GM12878 (cell line): Measurements from ENCODE around the gene BLOC1S5. TPM values are rescaled to one million over a fixed set of nuclear protein-coding genes. Genes with fewer than 3 reads are reported as not detected.
A peak's percentile ranks its signal among the peaks of the same experiment; 100 is the strongest.

Source experiments
- CBX3 ChIP-seq: fragments of 200-600 bp; sonication (generic); IDR thresholded peaks from 2 replicates; pipeline ENCODE4 v1.6.1; 2016; ENCODE audit warnings: low read depth, borderline replicate concordance
- CREM ChIP-seq: IDR thresholded peaks from 2 replicates; pipeline ENCODE4 v1.6.1; 2014; ENCODE audit warnings: antibody characterized with exemption, low read depth
- ETV6 ChIP-seq, 2 experiments: fragments of 450-650 bp in 1 of 2; IDR thresholded peaks in 1 of 2; conservative IDR thresholded peaks in 1 of 2; 2 replicates each; pipeline ENCODE4 v1.6.1; 2014; ENCODE audit warnings: antibody characterized with exemption in 1 of 2, borderline replicate concordance in 1 of 2, low read depth in 1 of 2, mild to moderate bottlenecking in 1 of 2, moderate library complexity in 1 of 2
- FOS ChIP-seq: IDR thresholded peaks from 3 replicates; pipeline ENCODE4 v1.6.1; 2011; ENCODE audit warnings: borderline replicate concordance; ENCODE audit not compliant: insufficient read length; ENCODE audit errors: extremely low read depth
- HCFC1 ChIP-seq: fragments of 150-350 bp; IDR thresholded peaks from 2 replicates; pipeline ENCODE4 v1.6.1; 2014; ENCODE audit warnings: low read length
- IKZF1 ChIP-seq: fragments of 450-650 bp; conservative IDR thresholded peaks from 2 replicates; pipeline ENCODE4 v1.6.1; 2017; ENCODE audit warnings: antibody characterized with exemption, mild to moderate bottlenecking
- LARP7 ChIP-seq: fragments of 450-650 bp; IDR thresholded peaks from 2 replicates; pipeline ENCODE4 v1.6.1; 2017; ENCODE audit warnings: mild to moderate bottlenecking
- MYC ChIP-seq: IDR thresholded peaks from 2 replicates; pipeline ENCODE4 v1.6.1; 2011; ENCODE audit warnings: mild to moderate bottlenecking, low read length, moderate library complexity, inconsistent platforms; ENCODE audit not compliant: insufficient read depth, insufficient replicate concordance, insufficient read length, severe bottlenecking
- NFIC ChIP-seq: IDR thresholded peaks from 2 replicates; pipeline ENCODE4 v1.6.1; 2012; ENCODE audit warnings: low read depth, mild to moderate bottlenecking, inconsistent platforms, low read length, moderate library complexity
- POLR2A ChIP-seq: IDR thresholded peaks from 2 replicates; pipeline ENCODE4 v1.6.1; 2011; ENCODE audit warnings: low read depth, mild to moderate bottlenecking, low read length
- RFX5 ChIP-seq: IDR thresholded peaks from 2 replicates; pipeline ENCODE4 v1.6.1; 2011; ENCODE audit warnings: low read depth, low read length, improper control_type of control experiment
- SP1 ChIP-seq: IDR thresholded peaks from one replicate; pipeline ENCODE4 v1.6.1; 2011; ENCODE audit warnings: low read depth, low read length
- SPI1 ChIP-seq: IDR thresholded peaks from 2 replicates; pipeline ENCODE4 v1.6.1; 2011; ENCODE audit warnings: low read depth, mild to moderate bottlenecking, low read length, moderate library complexity, borderline replicate concordance; ENCODE audit not compliant: insufficient read depth
- TAF1 ChIP-seq: IDR thresholded peaks from 2 replicates; pipeline ENCODE4 v1.6.1; 2011; ENCODE audit warnings: mild to moderate bottlenecking, low read depth, low read length, borderline replicate concordance
- polyA plus RNA-seq, 11 experiments: library from polyadenylated mRNA; depleted of rRNA in 4 of 11; unstranded in 6 of 11; stranded (reverse) in 5 of 11; fragments of >200 nt; fragmentation: Nextera tagmentation in 4 of 11; fragmentation: Illumina TruSeq in 1 of 11; extraction: Ambion mirVana in 4 of 11; extraction: Trizol in 1 of 11; gene quantifications; 1 replicate in 1 of 11; 2 replicates in 10 of 11; pipeline versions ENCODE4 v1.2.1 to v1.2.3, GENCODE V29; 2011 to 2016; ENCODE audit warnings: inconsistent platforms in 2 of 11, missing spikeins in 2 of 11, low read depth in 1 of 11
- total RNA-seq, 4 experiments: library from RNA; depleted of rRNA in 3 of 4; stranded (reverse); fragments of >200 nt in 3 of 4; fragmentation: Illumina TruSeq in 1 of 4; extraction: Trizol in 1 of 4; gene quantifications; 2 replicates each; pipeline versions ENCODE4 v1.2.1 to v1.2.3, GENCODE V29; 2013 to 2021
- TF ChIP-seq, protein P1 (sequence below): fragments of 450-650 bp; IDR thresholded peaks from 2 replicates; pipeline ENCODE4 v1.6.1; 2016; ENCODE audit warnings: mild to moderate bottlenecking
- TF ChIP-seq, protein P2 (sequence below): fragments of 450-650 bp; conservative IDR thresholded peaks from 2 replicates; pipeline ENCODE4 v1.6.1; 2017; ENCODE audit warnings: mild to moderate bottlenecking, moderate library complexity
- TF ChIP-seq, protein P3 (sequence below): fragments of 450-650 bp; IDR thresholded peaks from 2 replicates; pipeline ENCODE4 v1.6.1; 2014; ENCODE audit warnings: mild to moderate bottlenecking
- TF ChIP-seq, protein P4 (sequence below): fragments of 450-650 bp; IDR thresholded peaks from 2 replicates; pipeline ENCODE4 v1.6.1; 2016; ENCODE audit warnings: mild to moderate bottlenecking
- TF ChIP-seq, protein P5 (sequence below): fragments of 450-650 bp; IDR thresholded peaks from 2 replicates; pipeline ENCODE4 v1.6.1; 2017; ENCODE audit warnings: mild to moderate bottlenecking, moderate library complexity

The BLOC1S5 gene
- total and polyA plus RNA-seq, 10 of the 15 experiments (the other 5 are each of a cell fraction or from before 2014, with no cell fraction given), result 4.3 to 22.2 (median 16.1) TPM

DNA sequence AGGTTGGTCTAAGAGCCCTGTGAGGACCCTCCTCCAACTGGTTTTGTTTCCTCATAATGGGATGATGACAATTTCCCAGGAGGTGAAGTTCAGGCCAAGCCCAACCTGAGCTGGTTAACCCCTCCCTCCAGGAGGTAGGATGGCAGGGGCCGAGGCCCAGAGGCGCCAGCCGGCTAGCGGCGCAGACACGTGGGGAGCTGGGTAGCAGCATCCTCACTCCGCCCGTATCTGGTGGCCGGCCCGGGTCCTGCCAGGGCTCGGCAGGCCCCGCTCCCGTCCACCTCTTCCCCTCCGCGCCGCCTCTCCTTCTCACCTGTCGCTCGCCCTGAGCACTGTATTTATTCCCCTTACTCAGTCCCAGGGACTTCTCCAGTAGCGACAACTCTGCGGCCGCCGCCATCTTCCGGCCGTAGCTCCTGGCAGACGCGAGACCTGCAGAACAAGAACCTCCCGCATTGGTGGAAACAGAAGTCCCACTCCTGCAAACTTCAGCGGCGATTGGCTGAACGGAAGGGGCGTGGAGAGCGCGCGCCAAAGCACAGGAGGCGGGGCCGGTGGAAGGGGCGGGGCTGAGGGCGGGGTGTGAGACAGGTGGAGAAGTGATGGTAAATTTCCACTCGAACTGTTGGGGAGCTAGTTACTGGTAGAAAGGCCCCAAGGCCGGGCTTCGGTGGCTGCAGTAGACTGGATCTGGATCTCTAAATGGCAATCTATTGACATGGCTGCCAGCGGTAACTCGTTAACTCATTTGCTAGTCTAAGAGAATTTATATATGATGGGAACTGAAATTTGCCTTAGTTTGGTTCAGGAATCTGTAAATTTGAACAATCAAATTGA lies 38.2 kb upstream of the BLOC1S5 start, which contains the start of gene EEF1E1 (continued):
- TF ChIP-seq, protein P1, sequence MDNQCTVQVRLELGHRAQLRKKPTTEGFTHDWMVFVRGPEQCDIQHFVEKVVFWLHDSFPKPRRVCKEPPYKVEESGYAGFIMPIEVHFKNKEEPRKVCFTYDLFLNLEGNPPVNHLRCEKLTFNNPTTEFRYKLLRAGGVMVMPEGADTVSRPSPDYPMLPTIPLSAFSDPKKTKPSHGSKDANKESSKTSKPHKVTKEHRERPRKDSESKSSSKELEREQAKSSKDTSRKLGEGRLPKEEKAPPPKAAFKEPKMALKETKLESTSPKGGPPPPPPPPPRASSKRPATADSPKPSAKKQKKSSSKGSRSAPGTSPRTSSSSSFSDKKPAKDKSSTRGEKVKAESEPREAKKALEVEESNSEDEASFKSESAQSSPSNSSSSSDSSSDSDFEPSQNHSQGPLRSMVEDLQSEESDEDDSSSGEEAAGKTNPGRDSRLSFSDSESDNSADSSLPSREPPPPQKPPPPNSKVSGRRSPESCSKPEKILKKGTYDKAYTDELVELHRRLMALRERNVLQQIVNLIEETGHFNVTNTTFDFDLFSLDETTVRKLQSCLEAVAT, result peak; percentile 44; the same call in 1 of the 2 replicates
- TF ChIP-seq CREM (peak; percentile 67; the same call in 1 of the 2 replicates), LARP7 (peak; percentile 21; the same call in 1 of the 2 replicates), CBX3 (no peak), TAF1 (peak; percentile 83), POLR2A (peak; percentile 86), RFX5 (peak; percentile 50; the same call in 1 of the 2 replicates), MYC (peak; percentile 97), SPI1 (no peak), ETV6 (conservative IDR thresholded peaks at IDR 0.05 in 1 of 2, IDR thresholded peaks at IDR 0.05 in 1 of 2; ENCODE audit: borderline replicate concordance in 1 of 2, low read depth in 1 of 2) (0 out of 4 replicates have a peak, but pooled peaks of 1 of the 2 experiments have one; percentile 15), FOS (peak; percentile 31), HCFC1 (peak; percentile 63), NFIC (0 out of 2 replicates have a peak, but pooled peaks have one; percentile 6), SP1 (peak; percentile 89), IKZF1 (peak; percentile 47; the same call in 1 of the 2 replicates)
- TF ChIP-seq, protein P2, sequence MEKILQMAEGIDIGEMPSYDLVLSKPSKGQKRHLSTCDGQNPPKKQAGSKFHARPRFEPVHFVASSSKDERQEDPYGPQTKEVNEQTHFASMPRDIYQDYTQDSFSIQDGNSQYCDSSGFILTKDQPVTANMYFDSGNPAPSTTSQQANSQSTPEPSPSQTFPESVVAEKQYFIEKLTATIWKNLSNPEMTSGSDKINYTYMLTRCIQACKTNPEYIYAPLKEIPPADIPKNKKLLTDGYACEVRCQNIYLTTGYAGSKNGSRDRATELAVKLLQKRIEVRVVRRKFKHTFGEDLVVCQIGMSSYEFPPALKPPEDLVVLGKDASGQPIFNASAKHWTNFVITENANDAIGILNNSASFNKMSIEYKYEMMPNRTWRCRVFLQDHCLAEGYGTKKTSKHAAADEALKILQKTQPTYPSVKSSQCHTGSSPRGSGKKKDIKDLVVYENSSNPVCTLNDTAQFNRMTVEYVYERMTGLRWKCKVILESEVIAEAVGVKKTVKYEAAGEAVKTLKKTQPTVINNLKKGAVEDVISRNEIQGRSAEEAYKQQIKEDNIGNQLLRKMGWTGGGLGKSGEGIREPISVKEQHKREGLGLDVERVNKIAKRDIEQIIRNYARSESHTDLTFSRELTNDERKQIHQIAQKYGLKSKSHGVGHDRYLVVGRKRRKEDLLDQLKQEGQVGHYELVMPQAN, result peak; percentile 92
- TF ChIP-seq, protein P3, sequence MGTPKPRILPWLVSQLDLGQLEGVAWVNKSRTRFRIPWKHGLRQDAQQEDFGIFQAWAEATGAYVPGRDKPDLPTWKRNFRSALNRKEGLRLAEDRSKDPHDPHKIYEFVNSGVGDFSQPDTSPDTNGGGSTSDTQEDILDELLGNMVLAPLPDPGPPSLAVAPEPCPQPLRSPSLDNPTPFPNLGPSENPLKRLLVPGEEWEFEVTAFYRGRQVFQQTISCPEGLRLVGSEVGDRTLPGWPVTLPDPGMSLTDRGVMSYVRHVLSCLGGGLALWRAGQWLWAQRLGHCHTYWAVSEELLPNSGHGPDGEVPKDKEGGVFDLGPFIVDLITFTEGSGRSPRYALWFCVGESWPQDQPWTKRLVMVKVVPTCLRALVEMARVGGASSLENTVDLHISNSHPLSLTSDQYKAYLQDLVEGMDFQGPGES, result no peak
- TF ChIP-seq, protein P4, sequence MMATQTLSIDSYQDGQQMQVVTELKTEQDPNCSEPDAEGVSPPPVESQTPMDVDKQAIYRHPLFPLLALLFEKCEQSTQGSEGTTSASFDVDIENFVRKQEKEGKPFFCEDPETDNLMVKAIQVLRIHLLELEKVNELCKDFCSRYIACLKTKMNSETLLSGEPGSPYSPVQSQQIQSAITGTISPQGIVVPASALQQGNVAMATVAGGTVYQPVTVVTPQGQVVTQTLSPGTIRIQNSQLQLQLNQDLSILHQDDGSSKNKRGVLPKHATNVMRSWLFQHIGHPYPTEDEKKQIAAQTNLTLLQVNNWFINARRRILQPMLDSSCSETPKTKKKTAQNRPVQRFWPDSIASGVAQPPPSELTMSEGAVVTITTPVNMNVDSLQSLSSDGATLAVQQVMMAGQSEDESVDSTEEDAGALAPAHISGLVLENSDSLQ, result peak; percentile 39; the same call in 1 of the 2 replicates
- TF ChIP-seq, protein P5, sequence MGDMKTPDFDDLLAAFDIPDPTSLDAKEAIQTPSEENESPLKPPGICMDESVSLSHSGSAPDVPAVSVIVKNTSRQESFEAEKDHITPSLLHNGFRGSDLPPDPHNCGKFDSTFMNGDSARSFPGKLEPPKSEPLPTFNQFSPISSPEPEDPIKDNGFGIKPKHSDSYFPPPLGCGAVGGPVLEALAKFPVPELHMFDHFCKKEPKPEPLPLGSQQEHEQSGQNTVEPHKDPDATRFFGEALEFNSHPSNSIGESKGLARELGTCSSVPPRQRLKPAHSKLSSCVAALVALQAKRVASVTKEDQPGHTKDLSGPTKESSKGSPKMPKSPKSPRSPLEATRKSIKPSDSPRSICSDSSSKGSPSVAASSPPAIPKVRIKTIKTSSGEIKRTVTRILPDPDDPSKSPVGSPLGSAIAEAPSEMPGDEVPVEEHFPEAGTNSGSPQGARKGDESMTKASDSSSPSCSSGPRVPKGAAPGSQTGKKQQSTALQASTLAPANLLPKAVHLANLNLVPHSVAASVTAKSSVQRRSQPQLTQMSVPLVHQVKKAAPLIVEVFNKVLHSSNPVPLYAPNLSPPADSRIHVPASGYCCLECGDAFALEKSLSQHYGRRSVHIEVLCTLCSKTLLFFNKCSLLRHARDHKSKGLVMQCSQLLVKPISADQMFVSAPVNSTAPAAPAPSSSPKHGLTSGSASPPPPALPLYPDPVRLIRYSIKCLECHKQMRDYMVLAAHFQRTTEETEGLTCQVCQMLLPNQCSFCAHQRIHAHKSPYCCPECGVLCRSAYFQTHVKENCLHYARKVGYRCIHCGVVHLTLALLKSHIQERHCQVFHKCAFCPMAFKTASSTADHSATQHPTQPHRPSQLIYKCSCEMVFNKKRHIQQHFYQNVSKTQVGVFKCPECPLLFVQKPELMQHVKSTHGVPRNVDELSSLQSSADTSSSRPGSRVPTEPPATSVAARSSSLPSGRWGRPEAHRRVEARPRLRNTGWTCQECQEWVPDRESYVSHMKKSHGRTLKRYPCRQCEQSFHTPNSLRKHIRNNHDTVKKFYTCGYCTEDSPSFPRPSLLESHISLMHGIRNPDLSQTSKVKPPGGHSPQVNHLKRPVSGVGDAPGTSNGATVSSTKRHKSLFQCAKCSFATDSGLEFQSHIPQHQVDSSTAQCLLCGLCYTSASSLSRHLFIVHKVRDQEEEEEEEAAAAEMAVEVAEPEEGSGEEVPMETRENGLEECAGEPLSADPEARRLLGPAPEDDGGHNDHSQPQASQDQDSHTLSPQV, result no peak
